HG03457 (cell line): ENCODE measurements around the gene ERBIN.
A peak's percentile ranks its signal among the peaks of the same experiment; 100 is the strongest.
"Not testable (repeated sequence)": the region's sequence is repeated elsewhere in the genome, so short reads cannot be mapped to it uniquely, and the experiment has no call there.

Source experiments
- ATAC-seq: cut with Tn5 transposase; IDR thresholded peaks from one replicate; pipeline ENCODE4 v1.9.1; 2021; ENCODE audit warnings: moderate number of reproducible peaks; ENCODE audit not compliant: unreplicated experiment

Gene ERBIN

DNA sequence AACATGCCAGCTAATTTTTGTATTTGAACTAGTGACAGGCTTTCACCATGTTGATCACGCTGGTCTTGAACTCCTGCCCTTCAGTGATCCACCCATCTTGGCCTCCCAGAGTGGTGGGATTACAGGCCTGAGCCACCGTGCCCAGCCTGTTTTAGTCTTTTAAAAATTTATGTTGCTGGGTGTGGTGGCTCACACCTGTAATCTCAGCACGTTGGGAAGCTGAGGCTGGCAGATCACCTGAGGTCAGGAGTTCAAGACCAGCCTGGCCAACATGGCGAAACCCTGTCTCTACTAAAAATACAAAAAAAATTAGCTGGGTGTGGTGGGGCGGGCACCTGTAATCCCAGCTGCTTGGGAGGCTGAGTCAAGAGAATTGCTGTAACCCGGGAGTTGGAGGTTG, 10.7 kb upstream of the ERBIN start:
- ATAC-seq: not testable (repeated sequence)

DNA sequence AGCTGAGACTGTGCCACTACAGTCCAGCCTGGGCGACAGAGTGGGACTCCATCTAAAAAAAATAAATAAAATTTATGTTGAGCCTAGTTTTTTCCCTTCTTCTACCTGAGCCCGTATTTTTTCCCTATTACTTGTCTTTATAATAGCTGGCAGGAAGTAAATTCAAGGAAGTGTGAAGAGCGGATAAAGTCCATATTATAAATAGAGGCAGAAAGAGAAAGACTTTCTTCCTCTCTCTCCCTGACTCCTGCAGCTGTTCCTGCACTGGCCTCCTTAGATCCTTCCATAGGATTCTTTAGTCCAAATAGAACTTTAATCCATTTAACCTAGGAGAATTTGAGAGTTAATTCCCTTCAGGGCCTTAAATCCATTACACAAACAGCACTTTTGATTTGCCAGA, 10.3 kb upstream of the ERBIN start:
- no peak for ATAC-seq

DNA sequence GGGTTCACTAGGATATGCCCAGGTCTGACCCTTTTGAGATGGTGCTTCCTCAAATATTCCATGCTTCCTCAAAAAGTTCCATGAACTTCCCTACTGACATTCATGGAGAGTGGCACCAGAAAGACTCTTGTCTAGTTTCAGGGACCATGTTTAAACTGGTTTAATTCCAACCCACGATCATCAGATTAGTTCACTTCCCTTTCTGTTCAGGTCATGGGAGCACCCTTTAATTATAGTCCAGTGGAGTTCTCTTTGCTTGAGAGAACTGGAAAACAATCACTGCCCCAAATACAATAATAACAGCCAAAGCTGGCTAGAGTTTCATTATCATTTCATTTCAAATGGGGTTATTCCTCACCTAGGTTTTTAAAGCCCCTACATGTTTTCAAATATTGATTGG, 9.7 kb upstream of the ERBIN start:
- no peak for ATAC-seq

DNA sequence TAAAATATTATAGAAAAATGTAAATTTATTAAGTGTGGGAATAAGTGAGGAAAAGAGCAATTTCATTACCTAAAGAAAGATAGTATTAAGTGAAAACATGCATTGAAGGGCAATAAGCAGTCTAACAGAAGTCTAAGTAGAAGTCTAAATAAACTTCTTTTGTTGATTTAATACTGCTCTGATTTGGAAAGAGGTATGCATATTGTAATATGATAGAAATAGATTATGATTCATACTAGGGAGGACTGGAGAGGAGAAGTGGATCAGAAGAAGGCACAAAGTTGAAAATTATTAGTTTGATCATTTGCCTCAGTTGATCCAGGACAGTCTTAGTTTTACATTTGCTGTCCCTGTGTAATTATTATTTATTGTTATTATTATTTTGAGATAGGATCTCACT, 6.6 kb upstream of the ERBIN start:
- no peak for ATAC-seq

DNA sequence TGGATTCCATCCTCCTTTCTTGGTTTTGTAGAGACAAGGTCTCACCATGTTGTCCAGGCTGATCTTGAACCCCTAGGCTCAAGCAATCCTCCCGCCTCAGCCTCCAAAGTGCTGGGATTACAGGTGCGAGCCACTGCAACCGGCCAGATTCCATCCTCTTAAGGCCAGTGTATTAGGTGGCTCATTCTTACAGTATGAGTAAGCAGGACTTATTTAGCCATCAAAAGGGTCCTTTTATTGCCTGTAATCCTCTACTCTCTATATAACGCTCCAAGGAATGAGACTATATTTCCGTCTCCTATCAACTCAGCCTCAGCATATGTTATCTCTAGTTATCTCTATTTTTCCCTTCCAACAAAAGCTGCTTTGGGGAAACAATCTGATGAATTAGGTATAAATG, 3.0 kb upstream of the ERBIN start:
- no peak for ATAC-seq

DNA sequence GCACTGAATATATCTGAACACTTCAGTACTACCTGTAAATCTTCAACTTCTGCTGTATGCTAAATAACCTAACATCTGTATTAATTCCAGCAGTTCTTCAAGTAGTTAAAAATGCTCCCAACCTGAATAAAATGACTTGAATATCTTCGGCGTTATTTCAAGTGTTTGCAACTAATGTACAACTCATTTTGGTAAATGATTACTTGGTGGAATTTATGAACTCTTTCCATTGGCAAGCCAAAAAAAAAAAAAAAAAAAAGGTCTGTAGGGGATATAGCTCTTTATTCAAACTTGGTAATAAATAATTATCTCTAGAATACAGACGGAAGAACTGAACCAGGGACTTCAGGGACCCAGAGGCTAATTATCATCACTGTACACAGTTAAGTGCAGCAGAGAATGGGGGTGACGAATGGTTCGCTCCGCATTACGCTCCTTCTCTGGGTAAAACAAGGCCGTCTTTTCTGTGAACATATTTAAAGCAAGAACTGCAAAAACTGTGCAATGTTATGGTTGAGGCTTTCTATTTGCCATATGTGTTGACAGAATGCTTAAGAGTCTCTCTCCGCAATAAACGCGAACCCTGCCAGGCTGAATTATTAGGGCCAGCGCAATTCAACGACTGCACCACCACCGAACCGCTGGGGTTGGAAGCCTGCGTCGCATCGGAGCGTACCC, 1.9 kb upstream of the ERBIN start:
- no peak for ATAC-seq

DNA sequence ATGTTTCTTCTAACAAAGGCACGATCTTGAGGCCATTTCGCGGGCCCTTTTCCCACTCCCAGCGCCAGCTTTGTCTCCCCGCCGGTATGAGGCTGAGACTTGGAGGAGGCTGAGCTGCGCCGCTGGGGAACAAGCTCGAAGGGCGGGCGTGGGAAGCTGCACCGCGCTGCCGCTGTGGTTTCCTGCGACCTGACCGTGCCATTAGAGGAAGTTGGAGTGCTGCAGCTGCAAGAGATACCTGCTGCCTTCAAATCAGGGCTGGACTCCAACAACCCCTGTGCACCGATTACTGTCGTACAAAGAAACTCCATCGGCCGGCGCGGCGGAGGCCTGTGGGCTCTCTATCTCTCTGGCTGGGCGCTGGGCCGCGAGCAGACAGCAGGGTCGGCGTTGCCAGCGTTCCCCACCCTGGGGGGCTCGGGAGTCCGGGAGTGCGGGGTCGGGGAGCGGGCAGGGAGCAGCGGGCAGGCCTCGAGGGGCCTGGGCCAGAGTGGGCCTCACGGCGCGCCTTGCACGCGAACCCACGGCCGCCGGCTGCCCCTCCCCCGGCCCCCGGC, 1.3 kb upstream of the ERBIN start:
- peak; percentile 49 for ATAC-seq

DNA sequence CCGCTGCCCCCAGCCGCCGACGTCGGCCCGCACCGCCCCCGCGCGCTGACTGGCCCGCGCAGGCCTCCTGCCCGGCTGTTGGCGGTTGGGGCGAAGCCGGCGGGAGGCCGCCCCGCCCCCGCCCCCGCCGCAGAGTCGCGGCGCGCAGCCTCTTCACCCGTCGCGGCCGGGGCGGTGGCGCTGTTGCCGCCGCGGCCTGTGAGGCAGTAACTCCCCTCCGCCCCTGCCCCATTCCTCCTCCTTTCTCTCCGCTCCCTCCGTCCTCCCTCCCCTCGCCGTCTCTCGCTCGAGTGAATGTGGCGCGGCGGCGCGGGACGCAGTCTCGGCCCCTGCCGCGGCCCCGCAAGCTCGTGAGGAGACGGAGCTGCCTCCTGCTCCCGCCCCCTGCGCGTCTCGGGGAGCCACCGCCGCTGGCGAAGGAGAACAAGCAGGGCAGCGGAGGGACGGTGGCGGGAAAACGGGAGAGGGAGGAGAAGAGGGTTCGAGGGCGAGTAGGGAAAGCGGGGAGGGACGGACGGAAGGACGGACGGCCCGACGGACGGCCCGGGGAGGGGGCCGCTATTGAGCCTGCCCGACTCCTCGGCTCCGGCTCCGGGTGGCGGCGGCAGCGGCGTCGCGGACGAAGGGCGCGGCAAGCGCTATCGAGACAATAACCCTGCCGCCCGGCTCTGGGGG, 637 bp upstream of the ERBIN start:
- peak; percentile 55 for ATAC-seq

DNA sequence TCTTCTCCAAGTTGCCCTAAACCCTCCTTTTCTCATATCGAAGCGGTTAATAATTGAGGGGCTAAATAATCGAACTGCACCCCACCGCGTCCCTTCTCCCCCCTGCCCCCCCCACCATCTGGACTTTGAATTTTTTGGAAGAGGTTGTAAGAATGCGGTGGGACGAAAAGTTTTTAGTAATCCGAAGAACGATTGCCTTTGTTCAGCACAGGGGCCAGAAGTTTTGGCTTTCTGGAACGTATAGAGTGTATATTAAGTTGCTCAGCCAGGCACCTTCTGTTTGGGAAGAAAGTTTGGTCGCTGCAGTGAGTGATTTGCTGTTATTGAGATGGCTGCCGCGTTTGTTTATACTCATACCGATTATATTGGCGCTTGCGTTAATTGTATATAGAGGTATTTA, 518 bp downstream of the ERBIN start:
- no peak for ATAC-seq

DNA sequence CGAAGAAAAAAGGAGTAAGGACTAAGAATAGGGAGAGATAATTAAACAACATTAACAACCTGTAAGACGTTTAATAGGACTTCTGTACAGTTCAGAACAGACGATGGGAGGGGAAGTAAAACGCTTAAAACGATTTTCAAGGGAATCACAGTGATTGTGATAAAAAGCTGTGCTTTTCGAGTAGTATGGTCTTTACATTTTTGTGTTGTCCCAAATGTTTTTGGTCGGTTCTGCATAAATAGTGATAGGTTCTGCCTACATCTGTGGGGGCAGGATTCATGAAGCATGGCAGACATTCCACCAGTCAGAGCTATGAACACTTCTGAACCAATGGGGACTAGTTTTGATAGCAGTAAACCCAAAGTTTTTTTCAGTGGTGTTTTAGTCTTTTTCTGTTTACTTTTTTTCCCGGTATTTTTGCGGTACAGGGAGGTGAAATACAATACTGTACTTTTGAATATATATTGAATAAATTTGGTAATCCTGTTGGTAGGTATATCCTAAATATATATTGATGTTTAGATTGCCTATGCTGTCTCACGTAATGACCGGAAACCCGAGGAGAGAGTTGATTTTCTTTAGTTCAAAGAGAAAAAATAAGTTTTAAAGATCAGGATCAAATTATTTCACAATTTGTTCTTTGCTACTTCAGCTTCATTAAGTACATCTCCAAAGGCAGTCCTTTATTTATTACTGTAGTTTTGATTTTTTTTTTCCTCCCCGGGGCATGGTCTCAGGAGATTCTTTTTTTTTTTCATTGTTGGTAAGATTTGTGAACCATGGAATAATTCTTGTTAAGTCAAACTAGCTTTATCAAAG, 1.3 kb downstream of the ERBIN start:
- ATAC-seq: no peak

DNA sequence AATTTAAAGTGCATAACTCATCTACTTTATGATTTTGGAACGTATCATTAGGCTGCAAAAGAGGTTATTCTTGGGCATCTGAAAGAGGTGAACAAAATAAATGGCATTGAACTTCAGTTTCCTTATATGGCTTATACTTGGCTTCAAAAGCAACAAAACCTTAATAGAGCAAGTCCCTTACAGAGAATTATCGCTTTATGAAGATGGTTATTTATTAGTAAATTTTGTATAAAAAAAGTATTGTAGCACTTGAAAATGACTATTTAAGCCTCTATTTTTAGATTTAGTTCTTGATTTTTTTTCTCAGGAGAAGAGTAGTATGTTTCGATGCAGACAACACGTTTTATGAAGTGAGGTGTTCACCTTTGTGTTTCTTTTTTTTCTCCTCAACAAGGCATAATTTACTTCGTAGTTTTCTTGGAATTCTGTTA, 2.0 kb downstream of the ERBIN start:
- ATAC-seq: no peak

DNA sequence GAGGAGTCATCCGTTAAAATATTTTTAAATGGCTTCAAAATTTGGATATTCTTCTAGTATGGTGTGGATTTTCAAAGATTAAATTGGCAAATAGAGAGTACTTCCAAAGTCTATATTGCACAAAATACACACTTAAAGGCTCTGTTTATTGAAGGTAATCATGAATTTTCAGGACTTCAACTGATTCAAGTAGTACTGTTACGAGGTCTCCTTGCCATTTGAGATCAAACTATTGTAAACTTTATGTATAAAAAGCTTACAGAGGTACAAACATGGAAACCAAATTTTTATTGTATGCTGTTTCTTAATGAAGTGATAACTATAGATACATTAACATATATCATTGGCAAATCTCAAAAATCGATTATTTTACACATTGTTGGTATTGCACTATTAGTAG, 2.5 kb downstream of the ERBIN start:
- ATAC-seq: no peak

DNA sequence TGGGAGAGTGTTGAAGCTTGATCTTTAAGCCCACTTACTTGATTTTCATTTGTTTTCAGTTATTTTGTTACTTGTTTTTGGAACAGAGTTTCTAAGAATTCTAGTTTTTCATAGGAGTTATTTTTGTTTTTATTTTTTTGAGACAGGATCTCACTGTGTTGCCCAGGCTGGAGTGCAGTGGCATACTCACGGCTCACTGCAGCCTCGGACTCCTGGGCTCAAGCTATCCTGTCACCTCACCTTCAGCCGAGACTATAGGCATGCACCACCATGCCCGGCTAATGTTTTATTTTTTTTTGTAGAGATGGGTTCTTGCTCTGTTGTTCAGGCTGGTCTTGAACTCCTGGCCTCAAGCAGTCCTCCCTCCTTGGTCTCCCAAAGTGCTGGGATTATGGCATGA, 6.3 kb downstream of the ERBIN start:
- no peak for ATAC-seq

DNA sequence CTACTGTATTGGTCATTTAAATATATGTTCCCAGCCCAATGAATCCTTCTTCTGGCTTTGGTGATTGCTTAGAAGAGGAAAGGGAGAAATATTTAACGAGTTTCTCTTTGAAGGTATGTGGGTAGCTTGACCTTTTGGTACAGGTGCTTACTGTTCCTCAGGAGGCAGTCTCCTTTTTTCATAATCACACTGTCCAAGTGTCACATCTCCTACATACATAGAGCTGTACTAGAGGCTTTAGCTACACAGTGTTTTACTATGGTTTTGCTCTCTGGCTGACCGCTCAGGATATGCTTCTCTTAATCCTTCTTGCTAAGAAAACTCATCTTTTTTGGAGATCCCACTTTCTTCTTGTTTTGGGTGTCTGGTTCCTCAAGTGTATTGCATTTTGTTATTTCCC, 6.9 kb downstream of the ERBIN start:
- ATAC-seq: no peak

DNA sequence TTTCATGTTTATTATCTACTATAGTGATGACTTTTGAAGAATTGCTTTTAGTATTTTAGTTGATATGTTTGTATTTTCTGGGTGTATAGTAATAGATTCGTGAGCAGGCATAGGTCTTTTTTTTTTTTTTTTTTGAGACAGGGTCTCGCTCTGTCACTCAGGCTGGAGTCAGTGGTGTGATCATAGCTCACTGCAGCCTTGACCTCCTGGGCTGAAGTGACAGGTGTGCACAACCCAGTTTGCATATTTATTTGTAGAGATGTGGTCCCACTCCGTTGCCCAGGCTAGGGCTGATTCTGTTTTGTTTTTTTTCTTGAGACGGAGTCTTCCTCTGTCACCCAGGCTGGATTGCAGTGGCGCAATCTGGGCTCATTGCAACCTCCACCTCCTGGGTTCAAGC, 11.9 kb downstream of the ERBIN start:
- ATAC-seq: peak; percentile 78

DNA sequence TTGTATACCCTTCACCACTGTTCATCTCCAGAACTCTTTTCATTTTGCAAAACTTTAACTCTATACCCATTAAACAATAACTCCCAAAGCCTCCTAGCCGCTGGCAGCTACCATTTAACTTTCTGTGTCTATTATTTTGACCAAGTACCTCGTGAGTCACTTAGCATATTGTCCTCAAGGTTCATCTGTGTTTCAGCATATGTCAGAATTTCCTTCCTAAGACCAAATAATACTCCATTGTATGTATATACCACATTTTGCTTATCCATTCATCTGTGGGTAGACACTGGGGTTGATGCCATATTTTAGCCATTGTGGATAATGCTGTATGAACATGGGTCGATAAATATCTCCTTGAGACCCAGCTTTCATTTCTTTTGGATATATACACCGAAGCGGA, 17.4 kb downstream of the ERBIN start:
- no peak for ATAC-seq

DNA sequence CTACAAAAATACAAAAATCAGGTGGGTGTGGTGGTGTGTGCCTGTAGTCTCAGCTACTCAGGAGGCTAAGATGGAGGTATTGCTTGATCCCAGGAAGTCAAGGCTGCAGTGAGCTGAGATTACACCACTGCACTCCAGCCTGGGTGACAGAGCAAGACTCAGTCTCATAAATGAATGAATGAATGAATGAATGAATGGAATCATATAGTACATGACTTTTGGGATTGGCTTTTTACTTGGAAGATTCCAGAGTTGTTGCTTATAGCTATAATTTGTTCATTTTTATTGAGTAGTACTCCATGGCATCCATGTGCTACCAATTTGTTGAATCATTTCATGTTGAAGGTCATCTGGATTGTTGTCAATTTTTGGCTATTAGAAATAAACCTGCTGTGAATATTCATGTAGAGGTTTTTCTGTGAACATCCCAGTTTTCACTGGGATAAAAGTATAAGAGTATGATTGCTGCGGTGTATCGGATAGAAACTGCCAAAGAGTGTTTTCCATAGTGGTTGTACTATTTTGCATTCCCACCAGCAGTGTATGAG, 19.9 kb downstream of the ERBIN start:
- no peak for ATAC-seq

DNA sequence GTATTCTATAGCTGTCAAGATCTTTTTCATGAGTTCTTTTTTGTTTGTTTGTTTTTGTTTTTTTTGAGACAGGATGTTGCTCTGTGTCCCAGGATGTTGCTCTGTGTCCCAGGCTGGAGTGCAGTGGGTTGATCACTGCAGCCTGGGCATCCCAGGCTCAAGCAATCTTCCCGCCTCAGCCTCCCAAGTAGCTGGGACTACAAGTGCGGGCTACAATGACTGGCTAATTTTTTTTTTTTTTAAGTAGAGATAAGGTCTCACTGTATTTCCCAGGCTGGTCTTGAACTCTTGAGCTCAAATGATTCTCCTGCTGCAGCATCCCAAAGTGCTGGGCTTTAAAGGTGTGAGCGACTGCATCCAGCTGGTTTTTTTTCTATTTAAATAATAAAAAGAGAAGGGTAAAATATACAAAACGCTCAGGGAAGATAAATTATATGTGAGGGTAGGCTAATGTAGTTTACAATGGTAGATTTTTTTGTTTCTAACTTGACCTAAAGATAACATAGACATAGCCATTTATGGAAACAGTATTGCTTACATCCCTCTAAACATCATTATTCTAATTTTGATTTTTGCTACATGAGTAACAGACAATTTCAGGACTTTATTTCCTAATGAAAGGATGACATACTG, 21.9 kb downstream of the ERBIN start:
- ATAC-seq: no peak

DNA sequence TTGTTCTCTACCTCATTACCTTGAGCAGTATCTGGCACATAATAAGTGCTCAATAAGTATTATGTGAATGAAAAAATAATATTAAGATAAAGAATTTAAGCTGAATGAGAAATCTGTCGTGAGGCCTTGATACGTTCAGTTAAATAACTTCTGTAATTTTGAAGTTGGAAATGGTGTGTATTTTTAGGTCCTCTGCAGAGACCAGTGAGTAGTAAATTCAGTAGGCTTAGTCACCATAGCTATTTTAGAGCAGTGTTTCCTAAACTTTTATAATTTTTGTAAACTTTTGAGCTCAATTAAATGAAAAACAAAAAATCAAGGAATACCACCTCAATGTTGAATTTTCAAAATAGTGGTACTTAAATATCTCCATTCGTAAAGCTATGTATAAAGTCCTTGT, 25.0 kb downstream of the ERBIN start:
- ATAC-seq: no peak

DNA sequence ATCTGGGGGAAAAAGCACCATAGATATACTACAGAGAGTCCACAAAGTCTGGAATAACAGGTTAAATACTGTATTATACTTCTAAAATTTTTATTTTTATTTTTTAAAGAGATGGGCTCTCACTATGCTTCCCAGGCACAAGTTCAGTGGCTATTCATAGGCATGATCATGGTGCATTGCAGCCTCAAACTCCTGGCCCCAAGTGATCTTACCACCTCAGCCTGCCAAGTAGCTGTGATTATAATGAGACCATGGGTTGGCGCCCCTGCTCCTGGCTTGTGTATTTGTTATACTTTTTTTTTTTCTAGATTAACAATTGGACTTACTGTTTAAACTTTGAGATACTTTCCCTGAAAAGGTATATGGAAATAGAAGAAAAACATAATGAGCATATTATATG, 25.9 kb downstream of the ERBIN start:
- no peak for ATAC-seq

DNA sequence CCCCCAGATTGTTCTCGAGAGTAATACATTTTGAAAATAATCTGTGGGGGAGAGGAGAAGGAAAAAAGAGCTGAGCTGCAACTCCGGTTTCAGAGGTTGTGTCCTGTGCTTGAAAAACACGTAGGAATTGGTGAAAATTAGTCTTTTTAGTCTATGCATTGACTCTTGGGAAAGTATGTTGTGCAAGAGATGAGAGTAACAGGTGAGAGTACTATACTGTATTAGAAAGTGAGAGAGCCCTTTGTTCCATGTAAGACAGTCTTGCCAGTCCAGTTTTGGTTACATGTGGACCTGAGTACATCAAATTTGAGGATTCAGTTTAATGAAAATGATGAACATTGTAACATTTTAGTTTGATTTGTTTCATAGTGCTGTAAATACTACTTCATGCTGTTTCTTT, 27.8 kb downstream of the ERBIN start:
- no peak for ATAC-seq
